GF-D8 (cell line): ENCODE results near the gene FMN1.

Source experiments
- DNase-seq: peaks from one replicate; lab custom pipeline; 2025; lab: John Stamatoyannopoulos, UW

The FMN1 gene

GRCh38 chr15:32765236-32765635 lies 429.3 kb downstream of the FMN1 start:
- no peak for DNase-seq

GRCh38 chr15:32763295-32763694 lies 431.2 kb downstream of the FMN1 start:
- DNase-seq = no peak

DNA sequence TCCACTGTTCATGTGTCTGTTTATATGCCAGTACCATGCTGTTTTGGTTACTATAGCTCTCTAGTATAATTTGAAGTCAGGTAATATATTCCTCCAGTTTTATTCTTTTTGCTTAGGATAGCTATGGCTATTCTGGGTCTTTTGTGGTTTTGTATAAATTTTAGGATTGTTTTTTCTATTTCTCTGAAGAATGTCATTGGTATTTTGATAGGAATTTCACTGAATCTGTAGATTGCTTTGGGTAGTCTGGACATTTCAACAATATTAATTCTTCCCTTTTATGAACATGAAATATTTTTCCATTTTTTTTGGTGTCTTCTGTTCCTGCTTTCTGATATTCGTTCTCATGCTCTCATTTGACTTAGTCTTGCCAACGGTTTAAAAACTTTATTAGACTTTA lies 437.1 kb downstream of the FMN1 start:
- no peak for DNase-seq

GRCh38 chr15:32750979-32751378 lies 443.5 kb downstream of the FMN1 start:
- DNase-seq = no peak

- DNase-seq = no peak
Measured at GRCh38 chr15:32747921-32748342, 446.6 kb downstream of the FMN1 start.

DNA sequence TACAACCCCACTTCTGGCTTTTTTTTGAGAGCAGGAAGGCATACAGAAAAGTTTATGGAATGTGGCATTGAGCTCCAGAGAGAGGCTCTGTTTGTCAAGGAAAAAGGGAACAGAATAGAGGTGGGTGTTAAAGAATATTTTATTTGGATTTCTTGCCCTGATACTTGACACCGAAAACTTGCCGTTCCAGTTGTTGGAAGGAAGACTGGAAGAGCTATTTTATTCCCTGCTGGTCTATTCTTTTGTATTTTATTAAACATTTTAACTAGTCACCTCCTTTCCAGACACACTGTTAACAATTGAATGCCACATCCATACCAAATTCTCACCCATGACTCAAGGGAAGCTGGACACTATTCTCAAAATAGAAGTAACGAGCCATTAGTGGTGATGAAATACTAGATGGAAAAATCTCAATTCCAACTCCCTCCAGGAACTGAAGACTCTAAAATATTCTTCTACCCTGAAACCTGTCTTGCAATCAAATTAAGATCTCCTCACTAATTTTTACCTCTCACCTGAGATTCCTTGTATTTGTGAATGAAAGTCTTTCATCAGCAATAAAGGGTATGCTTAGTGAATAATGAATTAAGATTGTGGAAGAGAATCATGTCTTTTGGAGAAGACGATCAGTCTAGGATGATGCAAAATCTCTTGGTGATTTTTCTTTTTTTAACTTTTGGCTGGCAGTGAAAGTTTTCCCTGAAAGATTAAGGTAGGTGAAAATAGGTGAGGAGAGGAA lies 448.2 kb downstream of the FMN1 start:
- no peak for DNase-seq

DNA sequence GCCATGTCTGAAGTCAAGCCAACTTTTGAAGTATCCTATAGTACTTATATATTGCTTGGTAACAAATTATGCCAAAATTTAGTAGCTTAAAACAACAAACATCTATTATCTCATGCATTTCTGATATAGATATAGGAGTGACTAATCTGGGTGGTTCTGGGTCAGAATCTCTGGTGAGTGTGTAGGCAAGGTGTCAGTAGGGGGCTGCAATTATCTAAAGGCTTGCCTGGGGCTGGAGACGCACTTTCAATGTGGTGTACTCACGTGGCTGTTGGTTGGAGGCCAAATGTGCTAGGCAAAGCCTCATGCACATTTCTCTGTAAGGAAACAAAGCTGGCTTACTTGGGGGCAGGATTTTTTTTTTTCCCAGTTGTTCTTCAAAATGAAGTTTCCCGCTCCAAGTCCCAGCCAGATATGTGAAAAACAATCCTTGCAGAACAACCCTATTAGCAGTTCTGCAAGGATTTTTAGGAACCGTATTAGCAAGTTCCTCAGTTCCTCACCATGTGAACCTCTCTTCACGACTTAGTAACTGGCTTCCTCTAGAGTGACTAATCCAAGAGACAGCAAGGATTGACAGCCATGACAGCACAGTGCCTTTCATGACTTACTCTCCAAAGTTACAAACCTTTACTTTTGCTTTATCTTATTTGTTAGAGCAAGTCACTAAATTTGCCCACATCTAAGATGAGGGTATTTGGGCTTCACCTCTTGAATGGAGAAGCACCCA lies 450.9 kb downstream of the FMN1 start:
- DNase-seq = no peak

- DNase-seq = no peak
Measured at GRCh38 chr15:32739522-32740063, 454.9 kb downstream of the FMN1 start.

DNA sequence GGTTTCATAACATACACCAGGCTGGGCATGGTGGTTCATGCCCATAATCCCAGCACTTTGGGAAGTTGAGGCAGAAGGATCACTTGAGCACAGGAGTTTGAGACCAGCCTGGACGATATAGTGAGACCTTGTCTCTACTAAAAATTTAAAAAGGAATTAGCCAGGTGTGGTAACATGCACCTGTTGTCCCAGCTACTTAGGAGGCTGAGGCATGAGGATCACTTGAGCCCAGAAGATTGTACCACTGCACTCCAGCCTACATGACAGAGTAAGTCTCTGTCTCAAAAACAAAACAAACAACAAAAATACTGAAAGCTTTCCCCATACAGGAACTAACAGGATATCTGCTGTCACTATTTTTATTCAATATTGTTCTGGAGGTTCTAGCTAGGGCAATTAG lies 455.8 kb downstream of the FMN1 start:
- no peak for DNase-seq

DNA sequence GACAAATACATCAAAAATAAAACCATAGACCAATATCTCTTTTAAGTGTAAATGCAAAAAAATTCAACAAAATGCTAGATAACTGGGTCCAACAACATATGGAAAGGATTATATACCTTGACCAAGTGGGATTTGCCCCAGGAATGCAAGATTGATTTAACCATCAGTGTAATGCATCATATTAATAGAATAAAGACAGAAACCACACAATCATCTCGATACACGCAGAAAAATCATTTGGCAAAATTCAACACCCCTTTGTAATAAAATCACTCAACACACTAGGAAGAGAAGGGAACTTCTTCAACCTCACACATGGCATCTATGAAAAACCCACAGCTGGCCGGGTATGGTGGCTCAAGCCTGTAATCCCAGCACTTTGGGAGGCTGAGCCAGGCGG lies 457.2 kb downstream of the FMN1 start:
- DNase-seq = no peak

- no peak for DNase-seq
Measured at GRCh38 chr15:32736701-32737061, 457.8 kb downstream of the FMN1 start.

DNA sequence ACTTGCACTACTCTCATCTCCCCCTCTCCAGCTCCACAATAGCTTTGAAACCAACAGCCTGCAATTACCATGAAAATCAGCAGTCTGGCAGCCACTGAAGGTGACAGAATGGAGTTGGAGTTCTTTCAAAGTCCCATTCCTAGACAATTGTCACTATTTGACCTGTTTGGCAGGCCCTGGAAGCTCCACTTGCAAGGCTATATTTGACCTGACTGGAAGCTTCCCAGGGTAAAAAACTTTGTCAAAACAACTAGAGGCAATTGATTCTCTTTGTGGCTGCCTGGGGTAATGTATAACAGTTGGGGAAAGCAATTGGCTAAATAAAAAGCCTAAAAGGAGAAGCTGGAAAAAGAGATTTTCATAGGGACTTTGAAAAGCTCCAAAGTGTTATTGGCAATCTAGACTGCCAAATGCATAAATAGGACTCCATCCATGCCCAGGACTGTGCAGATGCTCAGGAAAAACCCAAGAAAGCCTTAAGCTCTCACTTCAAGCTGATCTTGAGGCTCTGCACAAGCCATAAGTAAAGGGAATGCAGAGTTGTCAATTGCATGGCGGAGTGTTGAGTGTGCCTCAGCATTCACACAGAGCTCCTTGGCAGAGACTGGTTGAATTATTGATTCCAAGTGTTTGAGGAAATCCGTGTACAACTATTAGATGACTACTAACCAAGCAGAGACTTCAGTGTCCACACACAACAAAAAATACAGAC lies 458.4 kb downstream of the FMN1 start:
- DNase-seq = no peak

- DNase-seq = no peak
Measured at GRCh38 chr15:32733281-32733680, 461.2 kb downstream of the FMN1 start.

- DNase-seq = no peak
Measured at GRCh38 chr15:32732574-32733157, 461.8 kb downstream of the FMN1 start.

- DNase-seq = no peak
Measured at GRCh38 chr15:32730677-32731654, 463.5 kb downstream of the FMN1 start.

DNA sequence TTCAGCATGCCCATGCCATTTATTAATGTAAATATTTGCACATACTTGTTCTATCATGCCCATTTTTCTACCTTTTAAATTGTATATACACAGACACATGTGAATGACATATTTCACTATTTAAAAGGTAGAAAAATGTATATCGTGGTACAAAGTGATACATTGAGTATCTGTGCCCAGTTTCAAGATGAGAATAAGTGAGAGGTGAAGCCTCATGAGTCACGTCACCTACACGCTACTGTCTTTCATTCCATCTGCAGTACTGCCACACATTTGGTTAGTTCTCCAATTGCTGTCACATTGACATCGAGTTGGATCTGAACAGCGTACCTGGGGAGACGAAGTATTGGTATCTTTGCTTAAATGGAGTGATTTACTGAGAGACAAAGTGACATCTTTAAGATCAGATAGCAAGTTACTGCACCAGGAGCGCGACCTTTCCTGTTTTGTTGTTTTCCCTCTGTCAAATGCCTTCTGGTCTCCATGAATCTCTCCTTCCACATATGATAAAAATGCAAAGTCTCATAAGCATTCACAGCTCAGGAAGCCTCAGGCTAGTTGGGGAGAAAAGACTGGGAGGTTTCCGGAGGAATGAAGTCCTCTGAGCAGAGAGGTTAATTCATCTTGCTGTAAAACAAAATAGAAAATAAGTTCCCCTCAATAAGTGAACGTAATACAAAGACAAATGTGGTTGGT lies 464.7 kb downstream of the FMN1 start:
- no peak for DNase-seq

DNA sequence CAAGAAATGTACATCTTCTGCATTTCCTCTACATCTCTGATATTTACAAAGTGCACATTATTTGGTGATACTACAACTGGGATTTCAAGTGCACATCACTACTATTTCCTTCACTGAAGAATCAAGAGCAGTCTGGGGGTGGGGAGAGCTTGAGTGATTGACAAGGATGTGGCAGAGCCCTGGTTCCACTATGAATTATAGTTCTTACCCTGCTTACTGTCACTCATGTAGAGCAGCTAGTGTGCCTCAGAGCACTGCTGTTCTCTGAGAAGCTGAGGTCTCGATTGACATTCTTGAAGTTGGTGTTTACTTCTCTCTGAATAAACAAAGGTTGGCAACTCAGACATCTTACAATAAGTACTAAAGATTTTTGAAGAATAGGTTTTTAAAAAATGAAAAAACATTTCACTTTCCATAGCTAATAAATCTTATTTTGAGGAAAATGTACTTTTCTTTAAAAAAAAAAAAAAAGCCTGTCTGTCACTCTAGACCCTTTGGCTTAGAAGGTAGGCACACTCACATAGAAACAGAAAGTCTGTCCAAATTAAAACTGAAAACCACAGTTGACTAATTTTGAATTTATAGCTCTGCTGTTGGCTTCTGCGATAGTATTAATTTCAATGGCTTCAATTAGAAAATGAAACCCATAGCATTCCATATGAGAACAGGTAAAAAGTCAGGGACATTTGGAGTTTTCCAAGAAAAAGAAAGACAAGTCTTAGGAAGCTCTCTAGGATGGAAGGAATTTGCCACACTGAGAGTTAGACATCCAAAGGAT lies 471.2 kb downstream of the FMN1 start:
- DNase-seq = no peak

GRCh38 chr15:32722136-32722535 lies 472.4 kb downstream of the FMN1 start:
- no peak for DNase-seq

DNA sequence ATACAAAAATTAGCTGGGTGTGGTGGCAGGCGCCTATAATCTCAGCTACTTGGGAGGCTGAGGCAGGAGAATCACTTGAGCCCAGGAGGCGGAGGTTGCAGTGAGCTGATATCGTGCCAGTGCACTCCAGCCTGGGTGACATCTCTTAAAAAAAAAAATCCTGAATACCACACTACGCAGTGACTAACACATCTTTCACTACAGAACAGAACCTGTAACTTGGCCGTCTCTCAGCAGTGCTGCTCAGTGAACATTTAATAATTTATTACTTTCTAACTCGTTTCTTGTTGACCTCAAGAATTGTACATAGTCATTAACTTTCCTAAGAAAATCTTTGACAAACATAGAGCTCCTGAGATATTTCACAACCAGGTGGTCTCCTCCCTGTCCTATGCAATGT lies 472.9 kb downstream of the FMN1 start:
- no peak for DNase-seq
